ENCODE results near the gene SEC24D.

Gene SEC24D

GRCh38 chr4:118848901-118849300 lies 13.0 kb upstream of the SEC24D start:
- H3K4me3 ChIP-seq (replicated peaks; ENCODE audit: low read depth, low read length), result no peak overlapping the region
- H3K27me3 ChIP-seq (replicated peaks; ENCODE audit: control insufficient read depth, insufficient read depth, low read length), result no peaks in the 10 kb centered on the region
- H3K36me3 ChIP-seq (ENCODE audit: control insufficient read depth, insufficient read depth, low read length), result no peaks in the 10 kb centered on the region
- DNase-seq (ENCODE audit: extremely low read depth, insufficient read length), result no peak
- TF ChIP-seq, protein P1, sequence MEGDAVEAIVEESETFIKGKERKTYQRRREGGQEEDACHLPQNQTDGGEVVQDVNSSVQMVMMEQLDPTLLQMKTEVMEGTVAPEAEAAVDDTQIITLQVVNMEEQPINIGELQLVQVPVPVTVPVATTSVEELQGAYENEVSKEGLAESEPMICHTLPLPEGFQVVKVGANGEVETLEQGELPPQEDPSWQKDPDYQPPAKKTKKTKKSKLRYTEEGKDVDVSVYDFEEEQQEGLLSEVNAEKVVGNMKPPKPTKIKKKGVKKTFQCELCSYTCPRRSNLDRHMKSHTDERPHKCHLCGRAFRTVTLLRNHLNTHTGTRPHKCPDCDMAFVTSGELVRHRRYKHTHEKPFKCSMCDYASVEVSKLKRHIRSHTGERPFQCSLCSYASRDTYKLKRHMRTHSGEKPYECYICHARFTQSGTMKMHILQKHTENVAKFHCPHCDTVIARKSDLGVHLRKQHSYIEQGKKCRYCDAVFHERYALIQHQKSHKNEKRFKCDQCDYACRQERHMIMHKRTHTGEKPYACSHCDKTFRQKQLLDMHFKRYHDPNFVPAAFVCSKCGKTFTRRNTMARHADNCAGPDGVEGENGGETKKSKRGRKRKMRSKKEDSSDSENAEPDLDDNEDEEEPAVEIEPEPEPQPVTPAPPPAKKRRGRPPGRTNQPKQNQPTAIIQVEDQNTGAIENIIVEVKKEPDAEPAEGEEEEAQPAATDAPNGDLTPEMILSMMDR (IDR thresholded peaks at IDR 0.05; ENCODE audit: insufficient read depth, low read length, poor library complexity, severe bottlenecking), result no peak

GRCh38 chr4:118848242-118848641 lies 12.3 kb upstream of the SEC24D start:
- no peaks in the 10 kb centered on the region for H3K27me3 ChIP-seq (replicated peaks; ENCODE audit: control insufficient read depth, insufficient read depth, low read length)
- no peak for DNase-seq (ENCODE audit: extremely low read depth, insufficient read length)
- TF ChIP-seq, protein P1 (IDR thresholded peaks at IDR 0.05; ENCODE audit: insufficient read depth, low read length, poor library complexity, severe bottlenecking), result no peak
- H3K36me3 ChIP-seq (ENCODE audit: control insufficient read depth, insufficient read depth, low read length), result no peaks in the 10 kb centered on the region
- no peak overlapping the region for H3K4me3 ChIP-seq (replicated peaks; ENCODE audit: low read depth, low read length)

DNA sequence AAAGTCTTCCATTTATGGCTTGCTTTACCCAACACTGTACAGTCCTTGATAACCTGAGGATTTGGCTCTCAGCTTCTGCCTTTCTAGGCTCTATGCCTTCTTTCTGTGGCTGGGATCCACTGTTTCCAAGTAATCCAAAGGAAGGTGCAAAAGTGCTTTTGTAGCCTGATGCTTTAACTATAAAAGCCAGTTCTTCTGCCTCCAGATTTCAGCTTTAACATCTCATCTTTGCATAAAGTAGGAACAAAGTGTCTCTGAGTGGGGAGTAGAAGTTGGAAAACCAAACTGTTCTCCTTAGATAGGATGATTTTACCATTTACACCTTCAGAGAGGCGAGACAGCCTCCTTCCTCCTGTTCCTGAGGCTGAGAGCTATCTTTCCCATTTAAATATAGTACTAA lies 11.1 kb upstream of the SEC24D start:
- no peak for DNase-seq (ENCODE audit: extremely low read depth, insufficient read length)
- Histone ChIP-seq H3K4me3 (replicated peaks; ENCODE audit: low read depth, low read length) (no peak overlapping the region), H3K27me3 (replicated peaks; ENCODE audit: control insufficient read depth, insufficient read depth, low read length) (no peaks in the 10 kb centered on the region), H3K36me3 (ENCODE audit: control insufficient read depth, insufficient read depth, low read length) (no peaks in the 10 kb centered on the region)
- TF ChIP-seq, protein P1 (IDR thresholded peaks at IDR 0.05; ENCODE audit: insufficient read depth, low read length, poor library complexity, severe bottlenecking), result no peak

DNA sequence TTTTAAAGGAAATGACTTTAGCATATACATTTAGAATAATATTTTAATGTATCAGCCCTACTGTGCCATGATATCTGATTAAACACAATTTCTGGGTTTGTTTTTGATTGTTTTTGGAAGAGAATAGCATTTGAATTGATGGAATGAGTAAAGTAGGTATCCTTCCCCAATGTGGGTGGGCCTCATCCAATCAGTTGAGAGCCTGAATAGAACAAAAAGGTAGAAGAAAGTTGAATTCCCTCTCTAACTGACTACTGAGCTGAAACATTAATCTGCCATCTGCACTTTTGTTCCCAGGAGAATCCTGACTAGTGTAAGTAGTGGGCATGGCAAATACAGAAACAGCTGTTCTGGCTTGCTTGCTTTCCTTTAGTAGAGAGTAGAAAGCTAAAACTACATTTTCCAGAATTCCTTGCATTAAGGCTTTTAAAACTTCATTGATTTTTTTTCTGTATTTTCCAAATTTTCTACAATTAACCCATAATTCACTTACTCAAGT lies 9.7 kb upstream of the SEC24D start:
- DNase-seq (ENCODE audit: extremely low read depth, insufficient read length), result no peak
- H3K4me3 ChIP-seq (replicated peaks; ENCODE audit: low read depth, low read length), result no peak overlapping the region
- H3K27me3 ChIP-seq (replicated peaks; ENCODE audit: control insufficient read depth, insufficient read depth, low read length), result no peaks in the 10 kb centered on the region
- H3K36me3 ChIP-seq (ENCODE audit: control insufficient read depth, insufficient read depth, low read length), result no peaks in the 10 kb centered on the region
- TF ChIP-seq, protein P1 (IDR thresholded peaks at IDR 0.05; ENCODE audit: insufficient read depth, low read length, poor library complexity, severe bottlenecking), result no peak

DNA sequence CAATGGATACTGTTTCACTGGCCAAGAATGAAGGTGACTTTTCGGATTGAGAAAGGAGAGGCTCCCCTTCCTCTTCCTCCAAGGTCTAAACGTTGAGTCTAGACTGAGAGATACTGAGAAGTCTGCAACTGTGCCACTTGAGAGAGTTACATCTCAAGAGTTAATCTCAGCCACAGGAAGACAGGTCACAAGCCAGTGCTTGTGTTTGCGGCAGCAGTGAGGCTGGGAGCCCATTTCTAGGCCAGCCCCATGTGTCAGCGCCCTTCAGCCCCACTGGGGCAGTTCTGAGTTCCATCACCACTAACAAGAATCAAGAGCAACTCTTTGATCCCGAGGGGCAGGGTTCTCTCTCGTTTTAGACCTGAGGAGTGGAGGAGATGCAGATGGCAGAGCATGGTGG lies 7.3 kb upstream of the SEC24D start:
- Histone ChIP-seq H3K36me3 (ENCODE audit: control insufficient read depth, insufficient read depth, low read length) (no peaks in the 10 kb centered on the region), H3K27me3 (replicated peaks; ENCODE audit: control insufficient read depth, insufficient read depth, low read length) (no peaks in the 10 kb centered on the region), H3K4me3 (replicated peaks; ENCODE audit: low read depth, low read length) (no peak overlapping the region)
- DNase-seq (ENCODE audit: extremely low read depth, insufficient read length), result no peak
- TF ChIP-seq, protein P1 (IDR thresholded peaks at IDR 0.05; ENCODE audit: insufficient read depth, low read length, poor library complexity, severe bottlenecking), result no peak

GRCh38 chr4:118842055-118842454 lies 6.1 kb upstream of the SEC24D start:
- Histone ChIP-seq H3K27me3 (replicated peaks; ENCODE audit: control insufficient read depth, insufficient read depth, low read length) (no peaks in the 10 kb centered on the region), H3K36me3 (ENCODE audit: control insufficient read depth, insufficient read depth, low read length) (no peaks in the 10 kb centered on the region), H3K4me3 (replicated peaks; ENCODE audit: low read depth, low read length) (no peak overlapping the region)
- no peak for DNase-seq (ENCODE audit: extremely low read depth, insufficient read length)
- TF ChIP-seq, protein P1 (IDR thresholded peaks at IDR 0.05; ENCODE audit: insufficient read depth, low read length, poor library complexity, severe bottlenecking), result no peak

Measured in GM06990 (cell line).